ENCODE data around the gene ANO2.

Gene ANO2

DNA sequence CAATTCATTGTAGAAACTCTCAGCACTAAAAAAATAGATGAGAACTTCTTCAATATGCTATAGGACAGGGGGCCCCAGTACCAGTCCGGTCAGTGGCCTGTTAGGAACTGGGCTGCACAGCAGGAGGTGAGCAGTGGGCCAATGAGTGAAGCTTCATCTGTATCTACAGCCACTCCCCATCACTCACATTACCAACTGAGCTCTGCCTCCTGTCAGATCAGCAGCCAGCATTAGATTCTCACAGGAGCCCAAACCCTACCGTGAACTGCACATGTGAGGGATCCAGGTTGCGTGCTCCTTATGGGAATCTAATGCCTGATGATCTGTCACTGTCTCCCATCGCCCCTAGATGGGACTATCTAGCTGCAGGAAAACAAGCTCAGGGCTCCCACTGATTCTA, 15.7 kb upstream of the ANO2 start:
- DNase-seq (ENCODE audit: extremely low read depth, insufficient read length), result no peak
- Histone ChIP-seq H3K36me3 (ENCODE audit: control insufficient read depth, insufficient read depth, low read length) (no peaks in the 10 kb centered on the region), H3K27me3 (replicated peaks; ENCODE audit: control insufficient read depth, insufficient read depth, low read length) (no peaks in the 10 kb centered on the region), H3K4me3 (replicated peaks; ENCODE audit: low read depth, low read length) (no peak overlapping the region)
- no peak for TF ChIP-seq CTCF (IDR thresholded peaks at IDR 0.05; ENCODE audit: insufficient read depth, low read length, poor library complexity, severe bottlenecking)

- Histone ChIP-seq H3K4me3 (replicated peaks; ENCODE audit: low read depth, low read length) (no peak overlapping the region), H3K36me3 (ENCODE audit: control insufficient read depth, insufficient read depth, low read length) (no peaks in the 10 kb centered on the region), H3K27me3 (replicated peaks; ENCODE audit: control insufficient read depth, insufficient read depth, low read length) (no peaks in the 10 kb centered on the region)
- no peak for DNase-seq (ENCODE audit: extremely low read depth, insufficient read length)
- no peak for TF ChIP-seq CTCF (IDR thresholded peaks at IDR 0.05; ENCODE audit: insufficient read depth, low read length, poor library complexity, severe bottlenecking)
Observed at GRCh38 chr12:5956987-5957386, 11.9 kb upstream of the ANO2 start.

GRCh38 chr12:5954661-5955060, 9.6 kb upstream of the ANO2 start:
- Histone ChIP-seq H3K4me3 (replicated peaks; ENCODE audit: low read depth, low read length) (no peak overlapping the region), H3K27me3 (replicated peaks; ENCODE audit: control insufficient read depth, insufficient read depth, low read length) (no peaks in the 10 kb centered on the region), H3K36me3 (ENCODE audit: control insufficient read depth, insufficient read depth, low read length) (no peaks in the 10 kb centered on the region)
- TF ChIP-seq CTCF (IDR thresholded peaks at IDR 0.05; ENCODE audit: insufficient read depth, low read length, poor library complexity, severe bottlenecking), result no peak
- DNase-seq (ENCODE audit: extremely low read depth, insufficient read length), result no peak

DNA sequence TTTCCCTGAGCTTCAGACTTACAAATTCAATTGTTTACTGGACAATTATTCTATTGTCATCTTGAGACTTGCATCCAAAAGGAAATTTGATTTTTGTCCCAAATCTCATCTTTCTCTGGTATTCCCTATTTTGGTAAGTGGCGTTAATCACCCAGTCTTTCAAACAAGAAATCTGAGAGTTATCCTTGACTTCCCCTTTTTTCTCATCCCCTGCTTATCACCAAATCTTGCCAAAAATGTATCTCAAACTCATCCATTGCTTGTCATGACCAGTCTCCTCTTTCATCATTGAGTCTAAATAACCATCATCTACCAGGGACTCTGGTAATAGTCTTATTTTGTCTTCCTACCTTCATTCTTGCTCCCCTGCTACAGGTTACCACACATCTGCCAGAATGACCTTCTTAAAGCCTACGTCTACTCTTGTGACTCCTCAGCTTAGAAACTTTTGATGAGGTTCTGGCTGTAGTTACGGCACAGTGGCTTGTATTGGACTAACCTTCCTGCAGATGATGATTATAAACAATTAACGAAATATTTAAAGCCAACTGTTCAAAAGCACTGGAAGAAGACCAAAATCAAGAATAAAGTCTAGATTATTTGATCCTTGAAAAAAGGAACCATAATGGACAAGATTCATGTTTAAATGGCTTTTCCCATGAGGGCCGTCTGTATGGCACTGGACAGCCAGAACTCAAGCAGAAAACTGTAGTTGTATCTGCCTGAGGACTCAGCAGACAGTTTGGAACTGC, 9.0 kb upstream of the ANO2 start:
- DNase-seq (ENCODE audit: extremely low read depth, insufficient read length), result no peak
- Histone ChIP-seq H3K36me3 (ENCODE audit: control insufficient read depth, insufficient read depth, low read length) (no peaks in the 10 kb centered on the region), H3K4me3 (replicated peaks; ENCODE audit: low read depth, low read length) (no peak overlapping the region), H3K27me3 (replicated peaks; ENCODE audit: control insufficient read depth, insufficient read depth, low read length) (no peaks in the 10 kb centered on the region)
- no peak for TF ChIP-seq CTCF (IDR thresholded peaks at IDR 0.05; ENCODE audit: insufficient read depth, low read length, poor library complexity, severe bottlenecking)

DNA sequence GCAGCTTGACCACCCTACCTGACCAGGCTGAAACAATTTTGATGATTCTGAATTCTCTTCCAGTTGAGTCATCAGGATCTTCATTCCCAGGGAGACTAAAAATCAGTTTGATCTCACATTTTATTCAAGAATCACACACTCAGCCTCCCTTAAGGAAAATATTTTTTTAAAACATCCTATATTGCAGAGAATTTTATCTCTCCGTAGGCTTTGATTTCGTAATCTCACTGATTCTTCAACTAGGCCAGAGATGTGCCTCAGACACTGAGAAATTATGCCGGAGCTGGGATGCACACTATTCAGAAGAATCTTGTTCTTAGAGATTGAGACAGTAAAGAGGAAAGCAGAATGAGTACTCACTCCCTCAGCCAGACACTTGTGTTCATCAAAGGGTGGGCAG, 7.0 kb upstream of the ANO2 start:
- DNase-seq (ENCODE audit: extremely low read depth, insufficient read length), result no peak
- no peak overlapping the region for H3K4me3 ChIP-seq (replicated peaks; ENCODE audit: low read depth, low read length)
- TF ChIP-seq CTCF (IDR thresholded peaks at IDR 0.05; ENCODE audit: insufficient read depth, low read length, poor library complexity, severe bottlenecking), result no peak
- H3K27me3 ChIP-seq (replicated peaks; ENCODE audit: control insufficient read depth, insufficient read depth, low read length), result no peaks in the 10 kb centered on the region; the same call in 1 of the 2 replicates
- no peaks in the 10 kb centered on the region for H3K36me3 ChIP-seq (ENCODE audit: control insufficient read depth, insufficient read depth, low read length)

GRCh38 chr12:5948696-5949095, 3.6 kb upstream of the ANO2 start:
- Histone ChIP-seq H3K27me3 (replicated peaks; ENCODE audit: control insufficient read depth, insufficient read depth, low read length) (peaks cover 2% of the 10 kb centered on the region), H3K4me3 (replicated peaks; ENCODE audit: low read depth, low read length) (no peak overlapping the region), H3K36me3 (ENCODE audit: control insufficient read depth, insufficient read depth, low read length) (no peaks in the 10 kb centered on the region)
- no peak for TF ChIP-seq CTCF (IDR thresholded peaks at IDR 0.05; ENCODE audit: insufficient read depth, low read length, poor library complexity, severe bottlenecking)
- DNase-seq (ENCODE audit: extremely low read depth, insufficient read length), result no peak

All from GM06990 (cell line).